Skin epidermis (tissue), 12 donors: ENCODE measurements around the gene YARS1.

Experiments used
- H3K27ac ChIP-seq, 21 experiments: fragments of 200-600 bp; sonication (generic) in 11 of 21; one replicate each; pipeline ENCODE4 v1.5.0; 2020; ENCODE audit warnings: mild to moderate bottlenecking in 3 of 21, inconsistent platforms in 2 of 21, moderate library complexity in 2 of 21
- H3K4me3 ChIP-seq, 7 experiments: fragments of 200-600 bp; sonication (generic) in 2 of 7; one replicate each; pipeline ENCODE4 v1.5.0; 2020; ENCODE audit warnings: inconsistent platforms in 2 of 7, mild to moderate bottlenecking in 2 of 7, moderate library complexity in 1 of 7

YARS1 gene

DNA sequence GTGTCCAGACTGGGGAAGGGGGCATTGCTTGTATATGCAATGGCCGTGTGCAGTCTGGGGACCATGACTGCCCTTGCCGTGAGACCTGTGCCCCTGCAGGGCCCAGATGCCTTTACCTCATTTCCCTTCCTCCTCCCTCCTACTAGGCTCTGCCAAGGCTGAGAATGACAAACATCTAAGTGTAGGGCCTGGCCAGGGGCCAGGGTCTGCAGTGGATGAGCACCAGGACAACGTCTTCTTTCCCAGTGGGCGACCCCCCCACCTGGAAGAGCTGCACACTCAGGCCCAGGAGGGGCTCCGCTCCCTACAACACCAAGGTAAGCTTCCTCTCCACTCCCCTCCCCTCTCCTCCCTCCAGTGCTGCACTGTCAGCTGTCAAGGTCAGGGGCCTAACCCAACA lies 49.5 kb downstream of the YARS1 start:
- no peak overlapping the region for H3K4me3 ChIP-seq
- H3K27ac ChIP-seq = peak overlapping the region in 4 of 21 experiments; percentile 16 to 77 (median 23)

DNA sequence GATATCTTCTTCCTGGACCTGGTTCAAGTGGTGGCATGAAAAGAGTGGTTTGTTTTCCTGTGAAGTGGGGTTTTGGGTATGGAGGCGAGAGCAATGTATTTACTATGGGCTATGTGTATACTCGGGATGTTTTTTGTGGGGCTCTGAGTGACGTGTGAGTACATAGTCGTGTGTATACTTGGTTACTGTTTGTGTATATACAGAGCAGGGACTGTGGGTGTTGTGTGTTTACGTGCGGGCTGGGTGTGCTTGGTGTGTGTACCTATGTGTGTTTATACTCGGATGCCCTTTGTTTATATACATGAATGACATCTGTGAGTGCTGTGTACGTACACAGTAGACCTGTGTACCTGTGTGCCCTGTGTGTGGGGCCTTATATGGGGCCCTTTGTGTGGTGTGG lies 50.0 kb downstream of the YARS1 start:
- Histone ChIP-seq H3K4me3 (no peak overlapping the region), H3K27ac (peak overlapping the region in 10 of 21 experiments; percentile 16 to 77 (median 48))

DNA sequence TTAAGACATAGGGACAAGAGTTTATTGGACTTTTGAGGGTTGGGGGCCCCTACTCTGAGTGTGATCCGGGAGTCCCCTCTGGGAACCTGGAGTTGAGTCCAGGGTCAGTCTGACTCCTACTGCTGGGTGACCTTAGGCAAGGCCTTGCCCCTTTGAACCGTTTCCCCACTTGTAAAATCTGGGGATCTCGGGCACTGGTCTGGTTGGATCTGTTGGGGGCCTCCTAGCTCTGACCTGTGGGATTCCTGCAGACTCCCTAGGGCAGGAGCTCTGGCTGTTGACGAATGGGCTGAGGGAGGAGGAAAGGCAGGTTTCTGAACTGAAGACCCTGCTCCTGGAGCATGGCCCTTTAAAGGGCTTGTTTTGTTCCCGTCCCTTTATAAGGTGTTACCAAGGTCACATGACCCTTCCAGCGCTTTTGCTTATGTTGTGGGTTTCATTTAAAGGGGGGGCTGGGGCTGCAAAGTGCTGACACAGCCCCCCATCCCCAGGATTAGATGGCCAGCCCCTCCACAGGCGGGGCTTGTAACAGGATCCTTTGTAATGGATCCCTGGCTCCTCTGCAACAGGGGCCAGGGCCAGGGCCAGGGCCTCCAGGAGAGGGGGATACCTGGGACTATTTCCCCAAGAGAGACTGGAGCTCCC lies 50.7 kb downstream of the YARS1 start:
- Histone ChIP-seq H3K4me3 (no peak overlapping the region), H3K27ac (peak overlapping the region in 10 of 21 experiments; percentile 12 to 77 (median 48))

DNA sequence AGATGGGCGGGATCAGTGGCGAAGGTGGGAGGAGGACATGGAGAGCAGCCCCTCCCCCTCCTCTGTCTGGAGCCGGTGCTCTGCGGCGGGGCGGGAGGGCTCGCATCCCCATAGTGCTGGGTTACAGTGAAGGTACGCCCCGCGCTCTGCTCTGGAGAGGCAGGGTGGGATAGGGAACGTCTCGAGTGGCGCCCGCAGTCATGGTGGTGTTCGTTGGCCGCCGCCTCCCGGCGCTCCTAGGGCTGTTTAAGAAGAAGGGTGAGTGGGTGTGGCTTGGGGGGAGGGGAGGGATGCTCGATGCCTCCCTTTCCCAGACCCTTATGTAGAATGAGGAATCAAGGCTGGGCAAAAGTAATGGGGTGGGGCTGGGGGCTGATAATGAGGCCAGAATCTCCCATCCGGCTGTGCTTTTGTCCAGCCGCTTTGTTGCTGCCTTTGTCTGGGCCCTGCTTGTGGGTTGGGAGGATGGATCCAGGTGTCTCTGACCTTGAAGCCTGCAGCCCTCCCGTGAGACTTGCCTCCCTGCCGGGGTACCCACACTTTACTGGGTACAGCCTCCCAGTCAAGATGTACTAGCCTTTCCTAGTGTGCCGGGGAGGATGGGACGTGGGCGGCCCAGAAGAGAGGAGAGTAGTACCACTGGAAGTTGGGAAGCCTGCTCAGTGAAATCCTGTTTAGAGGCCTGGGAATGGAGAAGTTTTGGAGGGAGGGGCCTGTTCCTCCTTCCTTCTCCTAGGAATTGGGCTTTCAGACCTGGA lies 51.4 kb downstream of the YARS1 start:
- H3K4me3 ChIP-seq = no peak overlapping the region
- H3K27ac ChIP-seq = peak overlapping the region in 8 of 21 experiments; percentile 12 to 77 (median 54)

DNA sequence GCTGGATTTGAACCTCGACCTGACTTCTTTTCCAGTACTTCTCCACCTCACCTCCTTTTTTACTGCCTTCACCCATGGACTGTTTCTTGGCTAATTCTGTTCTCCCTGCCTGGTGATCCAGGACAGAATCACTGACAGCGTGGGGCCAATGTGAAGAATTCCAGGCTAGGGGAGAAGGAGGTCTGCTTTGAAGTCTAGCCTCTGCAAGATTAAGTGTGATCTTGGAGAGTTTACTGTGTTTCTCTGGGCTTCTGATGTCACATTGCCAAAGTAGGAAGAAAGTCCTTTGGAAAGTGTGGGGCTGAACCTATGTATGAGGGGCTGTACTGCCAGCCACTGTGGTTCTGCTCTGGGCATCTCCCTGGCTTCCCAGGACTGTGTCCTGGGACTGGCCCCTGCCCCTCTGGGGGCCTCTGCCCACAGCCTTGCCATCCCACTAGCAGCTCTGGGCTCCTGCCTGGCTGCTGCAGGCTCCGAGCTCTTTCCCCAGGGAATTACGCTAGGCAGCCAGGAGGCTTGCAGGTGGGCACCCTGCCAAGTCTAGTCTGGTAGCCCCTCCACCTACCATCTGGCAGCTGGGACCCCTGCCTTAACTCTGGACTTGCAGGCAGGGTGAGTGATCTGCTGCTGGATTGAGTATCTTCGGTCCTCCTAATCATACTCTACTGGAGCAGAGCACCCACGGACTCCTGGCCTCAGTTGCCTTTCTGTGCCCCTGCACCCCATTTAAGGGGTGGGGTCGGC lies 52.2 kb downstream of the YARS1 start:
- no peak overlapping the region for H3K4me3 ChIP-seq
- peak overlapping the region in 8 of 21 experiments; percentile 27 to 77 (median 49) for H3K27ac ChIP-seq

DNA sequence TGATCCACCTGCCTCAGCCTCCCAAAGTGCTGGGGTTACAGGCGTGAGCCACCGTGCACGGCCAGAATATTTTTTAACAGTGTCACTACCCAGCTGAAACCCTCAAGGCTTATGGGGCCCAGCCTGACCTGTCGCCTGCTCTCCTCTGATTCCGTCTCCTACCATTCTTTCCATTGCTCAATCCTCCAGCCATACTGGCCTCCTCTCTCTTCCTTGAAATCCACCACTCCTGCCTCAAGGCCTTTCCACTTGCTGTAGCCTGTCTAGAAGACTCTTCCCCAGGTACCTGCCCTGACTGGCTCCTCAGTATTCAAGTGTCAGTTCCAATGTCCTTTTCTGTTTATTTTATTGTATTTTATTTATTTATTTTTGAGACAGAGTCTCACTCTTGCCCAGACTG lies 53.9 kb downstream of the YARS1 start:
- Histone ChIP-seq H3K4me3 (no peak overlapping the region), H3K27ac (peak overlapping the region in 12 of 21 experiments; percentile 10 to 95 (median 74))

DNA sequence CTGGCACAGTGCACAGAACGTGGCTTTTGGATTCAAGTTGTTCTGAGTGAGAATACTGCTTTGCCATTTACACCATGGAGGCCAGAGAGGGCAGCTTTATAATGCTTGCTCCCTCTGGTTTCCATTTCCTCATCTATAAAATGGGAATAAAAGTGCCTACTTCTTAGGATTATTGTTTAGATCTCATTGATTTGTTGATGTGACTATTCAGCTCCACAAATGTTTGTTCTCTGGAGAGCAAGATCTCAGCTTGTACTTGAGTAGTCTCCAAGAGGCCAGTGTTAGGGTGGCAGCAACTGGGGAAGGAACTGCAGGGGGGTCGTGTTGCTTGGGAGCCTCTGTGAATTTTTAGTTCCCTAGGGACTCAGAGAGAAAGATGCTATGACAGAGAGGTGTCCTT lies 55.2 kb downstream of the YARS1 start:
- peak overlapping the region in 19 of 21 experiments; percentile 40 to 95 (median 85) for H3K27ac ChIP-seq
- no peak overlapping the region for H3K4me3 ChIP-seq

DNA sequence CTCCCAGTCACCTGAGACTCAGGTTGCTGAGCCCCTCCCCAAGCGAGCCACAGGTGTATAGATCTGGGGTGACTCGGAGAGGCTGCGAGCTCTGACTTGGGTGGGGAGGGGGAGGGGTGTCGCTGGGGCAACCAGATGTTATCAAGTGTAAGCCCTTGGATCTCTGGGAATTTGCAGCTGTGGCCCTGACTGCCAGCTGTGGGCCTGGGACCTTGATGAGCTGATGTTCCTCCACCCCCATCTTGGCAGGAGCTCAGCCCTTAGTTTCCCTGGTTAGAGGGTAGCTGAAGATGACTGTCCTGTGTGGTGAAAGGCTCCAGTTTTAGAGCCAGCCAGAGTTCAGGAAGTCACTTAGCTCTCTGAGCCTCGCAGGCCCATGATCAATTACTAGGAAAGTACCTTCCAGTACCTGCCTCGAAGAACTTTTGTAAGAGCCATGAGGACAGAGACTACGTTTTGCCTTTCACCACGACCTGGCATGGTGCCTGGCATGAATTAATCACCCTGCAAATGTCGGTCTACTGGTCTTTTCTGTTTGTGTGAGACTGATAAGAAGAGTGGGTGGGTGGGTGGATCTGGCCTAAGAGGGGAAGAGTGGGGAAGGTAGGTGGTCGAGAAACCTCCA lies 55.8 kb downstream of the YARS1 start:
- peak overlapping the region in 20 of 21 experiments; percentile 40 to 95 (median 85) for H3K27ac ChIP-seq
- H3K4me3 ChIP-seq = peak overlapping the region in 1 of 7 experiments; percentile 16

DNA sequence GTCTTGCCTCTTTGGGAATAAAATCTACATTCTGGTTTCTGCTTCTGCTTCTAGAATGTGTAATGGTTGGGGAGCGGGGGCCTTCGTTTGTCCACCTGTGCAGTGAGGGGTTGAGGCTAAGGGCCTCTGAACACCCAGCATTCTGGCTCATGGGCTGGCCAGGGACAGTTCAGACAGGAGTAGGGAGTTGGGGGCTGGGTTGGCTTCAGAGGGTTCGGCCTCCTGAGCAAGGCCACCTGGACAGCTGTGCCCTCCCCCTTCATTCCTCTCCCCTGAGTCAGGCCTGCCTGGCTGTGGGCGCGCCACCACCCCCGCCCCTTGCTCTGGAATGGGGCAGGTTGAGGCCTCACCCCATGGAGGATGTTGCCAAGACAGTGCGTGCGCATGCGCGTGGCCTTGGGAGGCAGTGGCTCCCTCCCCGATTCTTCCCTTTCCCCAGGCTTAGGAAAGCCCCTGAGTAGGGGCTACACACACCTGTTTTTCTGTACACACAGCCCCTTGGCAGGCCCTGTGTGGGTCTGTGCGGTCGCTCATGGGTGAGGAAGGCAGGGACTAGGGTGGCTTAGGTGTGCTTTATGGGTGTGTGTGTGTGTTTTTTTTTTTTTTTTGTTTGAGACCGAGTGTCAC lies 57.0 kb downstream of the YARS1 start:
- Histone ChIP-seq H3K4me3 (peak overlapping the region in 1 of 7 experiments; percentile 16), H3K27ac (peak overlapping the region; percentile 1 to 95 (median 85))

DNA sequence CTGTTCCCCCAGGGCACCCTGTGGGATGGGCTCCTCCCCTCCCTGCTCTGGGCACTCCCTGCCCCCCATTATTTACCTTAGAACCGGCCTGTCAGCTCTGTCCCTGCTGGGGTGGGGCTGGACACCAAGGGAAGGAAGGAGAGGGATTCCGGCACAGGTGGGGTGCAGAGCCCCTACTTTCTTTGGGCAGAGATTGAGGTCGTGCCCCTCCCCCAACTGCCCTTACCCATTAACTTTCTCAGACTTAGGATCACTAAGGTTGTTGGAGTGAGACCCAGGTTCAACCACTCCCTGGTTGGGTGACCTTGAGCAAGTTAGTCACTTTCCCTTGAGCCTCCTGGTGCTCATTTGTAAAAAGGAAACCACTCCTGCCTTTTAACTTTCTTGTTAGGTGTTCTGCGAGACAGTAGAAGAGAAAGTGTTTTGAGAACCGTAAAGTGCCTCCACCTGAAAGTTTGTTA lies 57.6 kb downstream of the YARS1 start:
- Histone ChIP-seq H3K4me3 (no peak overlapping the region), H3K27ac (peak overlapping the region in 20 of 21 experiments; percentile 40 to 95 (median 85))

DNA sequence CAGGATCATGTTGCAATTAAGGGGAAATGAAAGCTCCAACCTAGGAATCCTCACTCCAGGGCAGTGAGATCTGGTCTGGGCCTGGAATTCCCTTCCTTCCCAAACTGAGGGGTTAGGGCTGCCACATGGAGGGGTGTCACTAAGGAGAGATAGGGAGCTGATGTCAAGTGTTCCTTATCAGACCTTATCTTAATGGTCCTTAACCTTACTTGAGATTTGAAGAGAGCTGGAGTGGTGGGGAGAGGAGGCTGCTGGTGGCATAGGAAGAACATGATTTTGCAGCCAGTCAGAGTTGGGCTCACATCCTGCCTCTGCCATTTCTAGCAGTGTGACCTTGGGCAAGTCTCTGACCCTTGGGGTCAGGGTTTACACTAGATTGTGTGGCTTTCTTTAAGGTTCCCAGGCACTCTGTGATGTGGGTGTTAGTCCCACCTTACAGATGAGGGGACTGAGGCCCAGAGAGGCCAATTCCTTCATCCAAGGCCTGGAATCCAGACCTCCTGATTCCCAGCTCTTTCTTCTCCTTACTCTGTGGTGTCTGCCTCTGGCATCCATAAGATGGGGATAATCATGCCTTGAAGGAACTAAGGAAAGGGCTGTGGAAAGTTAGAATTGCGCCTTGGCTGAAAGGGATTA lies 58.2 kb downstream of the YARS1 start:
- no peak overlapping the region for H3K4me3 ChIP-seq

DNA sequence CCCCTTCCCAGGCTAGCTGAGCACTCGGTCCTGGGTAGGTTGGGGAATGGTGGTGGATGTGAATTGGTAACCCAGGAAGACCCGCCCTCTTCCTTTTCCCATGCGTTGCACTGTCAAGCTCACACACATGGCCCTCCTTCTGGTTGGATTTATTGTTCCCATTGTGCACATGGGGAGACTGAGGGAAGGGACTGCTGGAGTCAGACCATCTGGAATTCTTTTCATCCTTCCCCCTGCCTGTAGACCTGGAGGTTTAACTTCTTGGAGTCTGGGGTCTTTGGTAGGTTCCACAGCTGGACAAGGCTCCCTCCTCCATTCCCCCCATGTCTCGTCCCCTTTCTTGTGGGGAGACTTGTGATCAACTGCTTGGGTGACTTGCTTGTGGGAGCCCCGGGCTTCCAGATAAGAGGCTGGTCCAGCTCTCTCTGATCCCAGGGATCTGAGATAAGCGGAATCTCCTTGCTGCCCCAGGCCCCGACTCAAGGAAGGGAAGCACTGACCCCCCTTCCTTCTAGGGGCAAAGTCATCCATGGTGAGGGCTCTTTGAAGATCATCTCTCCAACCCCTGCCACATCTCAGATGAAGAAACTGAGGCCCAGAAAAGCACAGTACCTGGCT lies 58.9 kb downstream of the YARS1 start:
- Histone ChIP-seq H3K4me3 (no peak overlapping the region), H3K27ac (peak overlapping the region in 15 of 21 experiments; percentile 69 to 95 (median 87))

More for the DNA sequence above, 58.2 kb downstream of the YARS1 start:
- peak overlapping the region in 20 of 21 experiments; percentile 40 to 95 (median 85) for H3K27ac ChIP-seq

DNA sequence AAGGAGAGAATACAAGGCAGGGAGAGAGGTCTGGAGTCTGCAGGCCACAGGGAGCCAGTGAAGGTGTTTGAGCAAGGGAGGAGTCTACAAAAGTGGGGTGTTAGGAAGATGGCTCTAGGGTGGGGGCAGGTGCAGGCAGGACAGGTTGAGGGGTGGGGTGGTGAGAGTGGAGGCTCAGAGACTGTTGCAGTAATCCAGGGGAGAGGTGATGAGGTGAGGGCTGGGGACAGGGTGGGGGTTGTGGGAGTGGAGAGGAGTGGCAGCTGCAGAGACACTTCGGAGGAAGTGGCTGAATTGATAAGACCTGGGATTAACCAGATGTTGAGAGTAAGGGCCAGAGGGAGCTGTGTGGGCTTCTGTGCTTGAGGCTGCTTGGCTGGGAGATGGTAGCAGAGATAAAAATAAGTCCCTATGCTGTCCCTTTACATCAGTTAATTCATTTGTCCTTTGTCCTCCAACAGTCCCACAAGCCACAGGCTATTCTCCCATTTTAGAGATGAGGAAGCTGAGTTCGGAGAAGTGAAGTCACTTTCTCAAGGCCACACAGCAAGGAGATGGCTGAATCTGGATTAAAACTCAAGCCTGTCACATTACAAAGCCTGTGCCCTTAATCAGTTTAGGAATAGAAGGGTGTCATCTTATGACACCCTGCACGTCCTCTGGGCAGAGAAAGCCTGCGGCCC lies 59.8 kb downstream of the YARS1 start:
- Histone ChIP-seq H3K27ac (peak overlapping the region in 13 of 21 experiments; percentile 12 to 95 (median 87)), H3K4me3 (no peak overlapping the region)

DNA sequence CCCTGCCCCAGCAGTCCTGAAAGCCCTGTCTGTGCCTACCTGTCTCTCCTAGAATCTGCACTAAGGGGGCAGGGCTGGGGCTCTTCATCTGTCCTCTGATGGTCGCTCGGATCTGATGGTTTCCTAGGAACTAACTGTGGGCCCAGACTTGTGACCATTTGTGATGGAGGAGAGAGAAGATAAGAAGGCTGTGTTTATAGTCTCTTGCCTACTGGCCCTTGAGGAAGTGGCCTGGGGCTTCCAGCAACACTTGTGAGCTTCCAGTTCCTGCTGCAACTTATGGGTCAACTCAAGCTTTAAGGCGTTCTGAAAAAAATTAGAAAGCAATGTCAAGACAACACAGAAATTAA lies 61.4 kb downstream of the YARS1 start:
- Histone ChIP-seq H3K27ac (peak overlapping the region in 14 of 21 experiments; percentile 29 to 95 (median 84)), H3K4me3 (peak overlapping the region in 3 of 7 experiments; percentile 44 to 80 (median 71))

DNA sequence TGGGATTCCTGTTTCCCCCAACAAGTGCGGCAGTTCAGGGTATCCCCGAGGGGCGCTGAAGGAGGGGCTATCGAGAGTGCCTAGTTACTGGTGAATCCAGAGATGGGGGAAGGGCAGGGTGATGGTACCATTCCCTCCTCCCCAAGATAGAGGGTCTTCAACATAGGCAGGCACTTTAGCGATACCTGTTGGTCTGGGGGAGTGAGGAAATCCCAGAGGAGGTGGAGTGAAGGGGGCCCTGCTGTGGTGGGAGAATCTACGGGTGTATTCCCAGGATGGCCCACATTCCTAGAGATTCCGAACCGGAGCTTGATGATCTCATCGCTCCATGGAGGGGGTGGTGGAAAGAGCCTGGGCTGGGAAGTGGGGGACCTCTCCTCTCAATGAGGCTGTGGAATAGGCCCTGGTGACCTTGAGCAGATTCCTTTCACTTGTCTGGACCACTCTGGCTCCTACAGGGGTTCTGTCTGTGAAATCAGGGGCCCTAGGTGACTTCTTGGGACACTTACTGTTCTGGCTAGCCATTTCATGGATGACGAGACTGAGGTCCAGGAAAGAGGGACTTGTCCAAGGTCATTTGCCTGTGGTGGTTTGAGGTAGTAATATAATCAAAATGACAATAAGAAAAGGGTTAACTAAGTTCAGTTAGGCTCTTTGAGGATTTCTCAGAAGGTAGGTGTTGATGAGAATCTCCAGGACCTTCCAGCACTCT lies 61.9 kb downstream of the YARS1 start:
- peak overlapping the region; percentile 44 to 80 (median 58) for H3K4me3 ChIP-seq
- peak overlapping the region in 19 of 21 experiments; percentile 36 to 95 (median 81) for H3K27ac ChIP-seq

DNA sequence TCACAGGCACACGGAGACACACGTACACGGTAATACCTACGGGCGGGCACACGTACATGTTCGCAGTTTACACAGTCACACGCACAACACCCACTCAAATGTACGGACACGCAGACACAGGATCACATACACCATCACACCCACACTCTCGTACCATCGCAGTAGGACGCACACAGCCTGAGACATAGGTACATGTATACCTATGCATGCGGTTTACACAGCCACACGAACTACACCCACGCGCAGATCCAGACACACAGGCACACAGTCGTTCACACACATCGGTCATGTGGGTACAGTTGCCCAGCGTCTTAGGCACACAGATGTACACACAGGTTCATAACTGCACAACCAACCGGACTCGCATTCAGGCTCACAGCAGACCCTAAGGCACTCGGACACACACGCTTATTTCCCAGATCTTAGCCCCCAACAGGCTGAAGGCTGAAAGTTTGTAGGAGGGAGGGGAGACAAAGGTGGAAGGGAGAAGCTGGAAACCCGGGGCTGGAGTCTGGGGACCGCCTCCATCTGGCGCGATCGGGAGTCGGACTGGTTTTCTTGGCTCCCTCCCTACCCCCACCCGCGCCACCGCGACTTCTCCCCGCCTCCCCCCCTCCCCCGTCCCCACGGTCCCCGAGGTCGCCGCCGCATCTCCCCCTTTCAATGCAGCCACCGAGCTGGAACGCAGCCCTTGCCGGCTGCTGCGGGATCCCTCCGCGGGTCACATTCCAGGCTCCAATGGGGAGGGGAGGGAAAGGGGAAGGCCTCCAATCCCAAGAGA lies 62.7 kb downstream of the YARS1 start:
- H3K4me3 ChIP-seq = peak overlapping the region; percentile 44 to 80 (median 58)

More for the DNA sequence above, 62.7 kb downstream of the YARS1 start:
- H3K27ac ChIP-seq = peak overlapping the region in 19 of 21 experiments; percentile 36 to 95 (median 81)
